NCI-H2227 (cell line): ENCODE data around the gene GXYLT1.
"Not testable (repeated sequence)": the region's sequence is repeated elsewhere in the genome, so short reads cannot be mapped to it uniquely, and the experiment has no call there.

ENCODE experiments used
- DNase-seq: peaks from one replicate; lab custom pipeline; 2025; ENCODE audit not compliant: unreplicated experiment; lab: John Stamatoyannopoulos, UW

Gene GXYLT1

DNA sequence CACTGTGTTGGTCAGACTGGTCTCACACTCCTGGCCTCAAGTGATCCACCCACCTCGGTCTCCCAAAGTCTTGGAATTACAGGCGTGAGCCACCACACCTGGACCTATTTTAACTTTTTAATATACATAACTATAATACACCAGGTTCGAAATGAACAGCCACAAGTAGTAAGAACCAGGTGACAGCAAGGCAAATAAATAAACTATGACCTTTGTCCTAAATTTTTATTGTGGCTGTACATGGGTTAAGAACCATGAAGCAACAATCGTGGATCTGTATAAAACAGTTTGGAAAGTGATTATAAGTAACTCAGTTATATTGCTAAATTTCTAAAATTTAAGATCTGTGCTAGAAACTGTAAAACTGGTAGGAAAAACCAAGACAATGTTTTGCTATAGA is 41.5 kb downstream of the GXYLT1 start:
- DNase-seq, result no peak

DNA sequence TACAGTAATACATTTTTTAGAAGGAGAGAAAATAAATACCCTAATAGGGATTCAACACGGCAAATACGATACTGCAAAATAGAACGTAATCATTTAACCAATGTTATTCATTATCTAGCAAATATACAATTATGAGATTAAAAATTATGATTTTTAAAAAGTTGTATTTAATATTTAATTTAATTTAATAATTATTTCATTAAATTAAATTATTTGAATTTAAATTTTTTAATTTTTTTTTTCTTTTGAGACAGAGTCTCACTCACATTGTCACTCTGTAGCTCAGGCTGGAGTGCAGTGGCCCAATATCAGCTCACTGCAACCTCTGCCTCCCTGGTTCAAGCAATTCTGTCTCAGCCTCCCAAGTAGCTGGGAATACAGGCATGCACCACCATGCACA is 42.0 kb downstream of the GXYLT1 start:
- DNase-seq, result no peak

DNA sequence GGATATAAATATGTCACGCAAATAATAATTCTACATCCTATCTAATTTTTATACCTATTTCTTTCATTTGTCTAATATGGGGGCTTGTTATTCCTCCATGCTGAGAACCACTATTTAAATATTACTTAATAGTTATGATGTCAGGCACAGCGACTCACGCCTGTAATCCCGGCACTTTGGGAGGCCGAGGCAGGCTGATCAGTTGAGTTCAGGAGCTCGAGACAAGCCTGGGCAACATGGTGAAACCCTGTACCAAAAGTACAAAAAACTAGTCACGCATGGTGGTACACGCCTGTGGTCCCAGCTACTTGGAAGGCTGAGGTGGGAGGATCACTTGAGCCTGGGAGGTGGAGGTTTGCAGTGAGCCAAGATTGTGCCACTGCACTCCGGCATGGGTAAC is 45.2 kb downstream of the GXYLT1 start:
- no peak for DNase-seq

DNA sequence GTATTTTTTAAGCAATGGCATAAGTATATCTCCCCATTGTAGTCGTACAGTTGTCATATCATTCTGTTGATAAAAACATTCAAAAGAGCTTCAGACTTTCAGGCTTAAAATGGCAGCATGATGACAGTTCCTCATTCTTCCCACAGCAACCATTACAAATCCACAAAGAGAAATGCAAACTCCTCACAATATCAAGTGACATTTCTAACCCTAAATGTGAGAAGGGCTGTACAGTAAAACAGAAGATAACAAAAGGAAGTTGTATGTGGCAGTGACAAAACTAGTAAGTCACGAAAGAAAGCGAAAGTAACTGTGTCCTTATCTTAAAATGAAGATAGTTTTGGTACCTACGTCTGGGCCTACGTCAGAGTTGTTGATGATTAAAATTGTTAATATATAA is 46.7 kb downstream of the GXYLT1 start:
- no peak for DNase-seq

DNA sequence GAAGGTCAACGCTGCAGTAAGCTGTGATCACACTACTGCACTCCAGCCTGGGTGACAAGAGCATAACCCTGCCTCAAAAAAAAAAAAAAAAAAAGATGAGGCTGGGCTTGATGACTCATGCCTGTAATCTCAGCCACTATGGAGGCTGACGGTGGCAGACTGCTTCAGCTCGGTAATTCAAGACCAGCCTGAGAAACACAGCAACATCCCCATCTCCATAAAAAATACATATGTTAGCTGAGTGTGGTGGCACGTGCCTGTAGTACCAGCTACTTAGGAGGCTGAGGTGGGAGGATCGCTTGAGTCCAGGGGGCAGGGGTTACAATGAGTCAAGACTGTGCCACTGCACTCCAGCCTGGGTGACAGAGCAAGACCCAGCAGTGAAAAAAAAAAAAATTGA is 50.4 kb downstream of the GXYLT1 start:
- peak; percentile 0 for DNase-seq

DNA sequence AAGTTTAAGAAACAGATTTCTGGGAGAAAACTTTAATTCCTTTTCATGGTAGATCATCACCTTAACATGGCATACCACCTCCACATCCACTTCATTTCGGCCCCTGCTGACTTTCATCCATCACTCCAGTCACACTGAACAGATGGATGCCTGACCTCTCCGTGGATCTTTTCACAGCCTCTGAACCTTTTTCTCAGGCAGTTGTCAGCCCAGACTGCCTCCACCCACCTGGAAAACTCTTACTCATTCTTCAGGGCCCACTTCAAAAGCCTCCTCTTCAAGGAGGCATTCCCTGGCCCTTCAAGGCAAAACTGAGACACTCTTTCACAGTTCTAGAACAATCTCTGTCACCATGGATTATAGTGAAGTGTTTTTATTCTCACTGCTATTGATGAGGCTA is 52.9 kb downstream of the GXYLT1 start:
- no peak for DNase-seq

DNA sequence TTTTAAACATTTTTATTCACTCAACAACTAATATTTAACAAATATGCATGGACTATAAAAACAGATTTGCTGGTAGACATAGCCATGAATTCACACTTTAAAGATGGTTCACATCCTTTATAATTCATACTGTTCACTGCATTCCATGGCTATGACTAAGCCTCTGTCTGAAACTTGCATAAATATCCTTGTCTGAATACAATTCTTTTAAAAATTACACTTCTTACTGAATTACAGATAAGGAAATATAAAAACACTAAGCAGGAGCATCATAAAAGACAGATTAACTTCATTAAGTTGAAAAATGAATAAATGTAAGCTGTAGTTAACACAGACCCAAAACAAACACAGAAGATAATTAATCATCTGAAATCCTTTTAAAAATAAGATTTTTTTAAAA is 53.8 kb downstream of the GXYLT1 start:
- no peak for DNase-seq

DNA sequence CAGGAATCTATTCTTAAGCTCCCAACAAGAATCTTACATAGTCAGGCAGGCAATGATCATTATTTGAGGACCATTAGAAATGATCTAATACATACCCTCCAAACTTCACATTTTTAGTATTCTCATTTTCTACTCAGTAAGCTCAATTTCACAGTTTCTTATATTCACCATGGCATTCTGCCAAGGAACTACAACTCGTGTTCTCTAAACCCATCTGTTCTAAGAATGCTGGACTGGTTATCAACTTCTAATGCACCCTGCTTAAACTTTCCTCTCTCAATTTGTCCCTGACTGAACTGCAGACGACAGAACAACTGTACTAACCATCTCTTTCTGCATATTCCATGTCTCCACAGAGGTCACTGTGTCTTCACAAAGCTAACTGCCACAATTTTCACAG is 58.6 kb downstream of the GXYLT1 start:
- no peak for DNase-seq

DNA sequence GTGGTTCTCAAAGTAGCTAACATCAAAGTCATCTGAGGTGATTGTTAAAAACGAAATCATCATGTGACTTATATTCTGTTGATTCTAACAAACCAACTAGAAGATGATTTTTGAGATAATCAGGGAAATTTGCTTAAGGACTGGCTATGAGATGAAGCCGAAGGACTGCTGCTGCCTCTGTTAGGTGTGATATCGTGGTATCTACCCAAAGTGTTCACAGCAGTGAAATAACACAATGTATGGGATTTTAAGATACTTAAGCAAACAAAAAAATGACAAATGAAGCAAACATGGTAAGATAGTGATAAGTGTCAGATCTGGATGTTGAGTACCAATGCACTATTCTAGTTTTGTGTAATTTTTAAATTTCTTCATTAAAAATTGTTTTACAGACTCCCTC is 59.1 kb downstream of the GXYLT1 start:
- DNase-seq, result no peak

DNA sequence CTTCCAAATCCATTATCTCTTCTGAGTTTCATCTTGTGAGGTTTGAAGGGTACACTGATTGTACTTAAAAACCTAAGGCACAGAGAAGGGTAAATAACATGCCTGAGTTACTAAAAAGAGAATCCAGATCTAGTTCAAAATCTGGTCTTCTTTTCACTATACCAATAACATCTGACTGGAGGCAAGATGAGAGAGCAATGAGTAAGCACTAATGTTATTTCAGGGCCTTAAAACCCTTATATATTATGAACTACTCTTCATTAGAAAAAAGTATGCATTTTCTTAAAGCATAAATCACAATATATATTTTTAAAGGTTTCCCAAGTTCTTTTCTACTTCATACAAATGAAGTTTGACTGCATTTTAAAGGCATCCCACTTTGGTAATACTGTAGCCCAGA is 60.2 kb downstream of the GXYLT1 start:
- no peak for DNase-seq

DNA sequence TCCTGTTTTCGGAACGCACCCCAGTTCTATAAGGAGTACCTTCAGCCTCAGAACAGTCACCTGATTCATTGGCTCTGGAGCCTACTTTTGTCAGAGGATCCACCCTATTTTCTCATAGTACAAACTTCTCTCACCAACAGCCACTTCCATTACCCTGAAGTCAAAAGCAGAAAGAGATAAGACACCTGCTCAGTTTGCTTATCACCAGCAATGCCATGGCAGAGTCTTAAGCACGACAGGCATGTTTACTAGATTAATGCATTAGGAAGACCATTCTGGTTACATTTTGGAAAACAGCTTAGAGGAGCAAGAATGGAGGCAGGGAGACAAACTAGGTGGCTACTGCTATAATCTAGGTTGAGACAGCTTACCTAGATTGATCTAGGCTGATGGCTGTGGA is 67.7 kb downstream of the GXYLT1 start:
- DNase-seq, result no peak

DNA sequence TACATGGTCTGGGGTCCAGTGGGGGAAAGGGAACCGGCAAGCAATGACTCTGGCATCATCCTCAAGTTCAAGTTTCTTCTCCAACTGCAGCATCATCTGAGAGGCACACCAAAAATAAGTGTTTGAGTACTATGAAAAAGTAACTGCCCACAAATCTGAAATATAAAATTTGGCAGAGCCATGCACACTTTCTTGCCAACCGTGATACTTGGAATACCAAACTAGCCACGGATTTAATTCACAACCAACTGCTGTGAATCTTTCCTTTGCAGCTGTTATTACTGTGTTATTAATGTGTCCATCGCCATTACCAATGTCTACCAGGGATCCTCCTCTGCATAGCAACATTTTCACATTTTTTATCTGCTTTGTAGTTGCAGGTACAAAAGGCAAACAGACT is 74.6 kb downstream of the GXYLT1 start:
- DNase-seq, result no peak

DNA sequence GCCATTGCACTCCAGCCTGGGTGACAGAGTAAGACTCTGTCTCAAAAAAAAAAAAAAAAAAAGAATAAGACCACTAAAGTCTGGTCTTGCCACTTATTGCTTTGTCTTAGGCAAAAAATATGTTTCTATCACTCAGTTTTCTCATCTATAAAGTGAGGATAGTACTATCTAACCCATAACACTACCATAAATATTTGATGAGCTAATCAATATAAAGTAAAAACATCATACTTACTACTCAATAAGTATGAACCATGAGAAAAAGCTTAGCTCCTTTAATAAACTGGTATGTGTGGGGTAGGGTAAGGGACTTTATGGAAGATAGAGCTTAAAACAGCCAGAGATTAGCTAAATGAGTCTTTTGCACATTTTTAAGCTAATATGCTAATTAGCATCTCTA is 85.5 kb downstream of the GXYLT1 start:
- no peak for DNase-seq

DNA sequence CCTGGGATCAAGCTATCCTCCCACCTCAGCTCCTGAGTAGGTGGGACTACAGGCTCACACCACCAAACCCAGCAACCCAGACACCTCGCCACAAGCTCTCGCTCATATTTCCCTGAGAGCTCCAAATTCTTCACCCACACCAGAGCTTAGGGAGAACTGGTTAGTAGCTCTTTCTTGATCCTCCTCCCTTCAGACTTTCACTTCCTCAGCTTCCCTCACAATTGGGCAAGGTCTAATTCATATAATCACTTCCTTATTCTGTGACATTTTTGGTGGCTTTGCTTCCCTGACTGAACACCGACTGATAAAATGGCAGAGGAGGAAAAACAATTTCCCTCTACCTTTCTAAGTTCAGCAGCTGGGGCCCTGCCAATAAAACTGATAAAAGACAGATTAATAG is 88.5 kb downstream of the GXYLT1 start:
- no peak for DNase-seq

DNA sequence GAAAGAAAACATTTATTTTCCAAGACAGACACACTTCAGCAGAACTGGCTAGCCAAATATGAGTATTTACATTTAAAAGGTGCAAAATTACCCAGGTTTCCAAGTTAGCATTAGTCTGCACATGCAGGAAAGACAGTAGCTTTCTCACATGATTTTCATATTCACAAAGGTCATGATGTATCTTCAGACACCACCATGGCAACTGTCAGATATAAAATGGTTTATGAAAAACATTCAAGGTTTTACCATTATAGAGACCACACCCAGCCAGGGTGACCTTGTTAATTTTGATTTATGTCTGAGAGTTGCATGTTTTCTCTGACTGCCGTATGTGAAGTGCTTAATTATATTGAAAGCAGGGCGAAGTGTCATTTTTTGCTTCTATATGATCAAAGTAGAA is 91.2 kb downstream of the GXYLT1 start:
- no peak for DNase-seq

DNA sequence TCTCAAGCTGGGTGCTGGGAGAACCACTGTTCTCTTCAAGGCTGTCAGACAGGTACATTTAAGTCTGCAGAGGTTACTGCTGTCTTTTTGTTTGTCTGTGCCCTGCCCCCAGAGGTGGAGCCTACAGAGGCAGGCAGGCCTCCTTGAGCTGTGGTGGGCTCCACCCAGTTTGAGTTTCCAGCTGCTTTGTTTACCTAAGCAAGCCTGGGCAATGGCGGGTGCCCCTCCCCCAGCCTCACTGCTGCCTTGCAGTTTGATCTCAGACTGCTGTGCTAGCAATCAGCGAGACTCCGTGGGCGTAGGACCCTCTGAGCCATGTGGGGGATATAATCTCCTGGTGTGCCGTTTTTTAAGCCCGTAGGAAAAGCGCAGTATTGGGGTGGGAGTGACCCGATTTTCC is 95.7 kb downstream of the GXYLT1 start:
- DNase-seq, result not testable (repeated sequence)

DNA sequence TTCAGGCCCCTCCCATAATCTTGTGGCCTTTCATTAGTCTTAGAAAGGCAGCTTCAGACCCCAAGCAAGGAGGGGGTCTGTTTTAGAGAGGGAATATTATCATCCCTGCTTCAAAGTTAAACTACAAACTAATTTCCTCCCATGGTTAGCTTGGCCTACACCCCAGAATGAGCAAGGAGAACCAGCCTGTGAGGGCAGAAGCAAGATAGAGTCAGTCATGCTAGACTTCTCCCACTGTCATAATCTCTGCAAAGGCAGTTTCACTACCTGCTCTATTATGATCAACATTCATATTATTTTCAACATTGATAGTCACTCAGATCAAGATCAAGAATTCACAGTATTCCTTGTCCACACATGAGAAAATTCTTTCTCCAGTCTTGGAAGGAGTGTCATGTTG is 105.1 kb downstream of the GXYLT1 start:
- no peak for DNase-seq

DNA sequence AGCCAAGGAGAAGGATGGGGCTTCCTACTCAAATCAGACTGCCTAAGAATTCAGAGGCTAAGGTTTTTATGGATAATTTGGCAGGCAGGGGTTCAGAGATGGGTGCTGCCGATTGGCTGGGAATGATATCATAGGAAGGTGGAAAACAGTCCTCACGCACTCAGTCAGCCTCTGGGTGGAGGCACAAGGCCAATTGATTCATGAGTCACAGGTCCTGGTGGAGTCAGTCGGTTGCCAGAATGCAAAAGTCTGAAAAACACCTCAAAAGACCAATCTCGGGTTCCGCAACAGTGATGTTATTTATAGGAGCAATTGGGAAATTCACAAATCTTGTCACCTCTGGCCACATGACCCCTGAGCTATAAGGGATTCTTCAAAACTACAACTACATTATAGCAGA is 105.5 kb downstream of the GXYLT1 start:
- no peak for DNase-seq

DNA sequence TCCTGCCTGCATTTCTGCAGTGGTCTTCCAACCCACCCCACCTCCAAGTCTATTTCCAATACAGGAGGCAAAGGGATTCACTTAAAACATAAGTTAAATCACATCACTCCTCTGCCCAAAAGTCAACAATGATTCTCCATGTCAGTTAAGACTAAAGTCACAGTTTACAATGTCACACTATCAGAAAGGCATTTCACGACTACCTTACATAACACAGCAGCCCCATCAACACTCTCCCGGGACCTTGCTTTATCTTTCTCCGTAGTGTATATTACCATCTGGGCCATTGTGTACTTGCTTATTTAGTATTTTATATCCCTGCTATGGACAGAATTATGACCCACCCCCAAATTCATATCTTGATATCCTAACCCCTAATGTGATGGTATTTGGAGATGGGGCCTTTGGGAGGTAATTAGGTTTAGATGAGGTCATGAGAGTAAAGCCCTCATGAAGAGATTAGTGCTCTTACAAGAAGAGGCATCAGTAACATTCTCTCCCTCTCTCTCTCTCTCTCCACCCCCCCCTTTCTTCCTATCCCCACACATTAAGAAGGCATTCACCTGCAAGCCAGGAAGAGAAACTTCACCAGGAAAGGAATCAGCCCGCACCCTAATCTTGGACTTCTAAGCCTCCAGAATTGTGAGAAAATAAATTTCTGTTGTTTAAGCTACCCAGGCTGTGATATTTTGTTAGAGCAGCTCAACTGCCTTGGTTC is 112.7 kb downstream of the GXYLT1 start:
- DNase-seq, result no peak
